Measurements from ENCODE around the gene FBXO48.

GRCh38 chr2:68417926-68418325, 49.2 kb downstream of the FBXO48 start:
- TF ChIP-seq E2F6 (IDR thresholded peaks at IDR 0.05) = no peak
- TF ChIP-seq MAX (IDR thresholded peaks at IDR 0.05) = no peak
- TF ChIP-seq POLR2A (IDR thresholded peaks at IDR 0.05; ENCODE audit: control extremely low read depth in 1 of 2, low read depth in 2 of 2, low read length in 2 of 2) = no peak
- TF ChIP-seq CTCF (IDR thresholded peaks at IDR 0.05; ENCODE audit: control extremely low read depth in 1 of 3, insufficient read depth in 1 of 3, low read depth in 1 of 3, low read length in 3 of 3) = no peak
- TF ChIP-seq USF2 (IDR thresholded peaks at IDR 0.05; ENCODE audit: low read length) = no peak
- no peak for TF ChIP-seq HDAC2 (IDR thresholded peaks at IDR 0.05; ENCODE audit: borderline replicate concordance in 1 of 2, low read depth in 2 of 2, low read length in 2 of 2)
- TF ChIP-seq POLR2AphosphoS5 (IDR thresholded peaks at IDR 0.05; ENCODE audit: low read depth, low read length) = no peak
- TF ChIP-seq EZH2 (IDR thresholded peaks at IDR 0.05; ENCODE audit: low read depth, low read length, severe bottlenecking) = no peak
- no peak for TF ChIP-seq TCF12 (IDR thresholded peaks at IDR 0.05; ENCODE audit: low read depth, low read length)
- TF ChIP-seq EP300 (IDR thresholded peaks at IDR 0.05; ENCODE audit: borderline replicate concordance in 1 of 2, low read depth in 2 of 2, low read length in 2 of 2) = no peak
